Glomerular endothelial cell (primary cell): ENCODE measurements around the gene RNF41. TPM values are rescaled to one million over a fixed set of nuclear protein-coding genes. Genes with fewer than 3 reads are reported as not detected.

Experiments used
- DNase-seq: peaks from one replicate; pipeline ENCODE4 v3.0.0-alpha.2; 2011; ENCODE audit warnings: low read depth, low spot score; ENCODE audit errors: extremely low read depth
- total RNA-seq: library from RNA; depleted of rRNA; stranded (reverse); fragments of >200 nt; gene quantifications from 2 replicates; pipeline ENCODE4 v1.2.3, GENCODE V29; 2015

RNF41 gene
- total RNA-seq, 1 donor from 2014 or later, result 41.5 TPM

DNA sequence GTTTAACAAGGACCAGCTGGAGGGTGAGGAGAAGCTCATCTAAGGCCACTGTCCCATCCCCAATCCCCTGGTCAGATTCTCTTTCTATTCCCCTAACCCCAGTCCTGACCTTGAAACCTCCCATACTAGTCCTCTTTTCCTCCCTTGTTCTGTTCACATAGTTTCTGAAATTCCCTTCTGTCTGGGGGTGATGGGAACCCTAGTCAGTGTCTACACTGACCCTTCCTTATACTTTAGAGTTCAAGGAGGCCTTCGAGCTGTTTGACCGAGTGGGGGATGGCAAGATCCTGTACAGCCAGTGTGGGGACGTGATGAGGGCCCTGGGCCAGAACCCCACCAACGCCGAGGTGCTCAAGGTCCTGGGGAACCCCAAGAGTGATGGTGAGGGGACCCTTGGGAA is 66.9 kb downstream of the RNF41 start:
- no peak for DNase-seq

DNA sequence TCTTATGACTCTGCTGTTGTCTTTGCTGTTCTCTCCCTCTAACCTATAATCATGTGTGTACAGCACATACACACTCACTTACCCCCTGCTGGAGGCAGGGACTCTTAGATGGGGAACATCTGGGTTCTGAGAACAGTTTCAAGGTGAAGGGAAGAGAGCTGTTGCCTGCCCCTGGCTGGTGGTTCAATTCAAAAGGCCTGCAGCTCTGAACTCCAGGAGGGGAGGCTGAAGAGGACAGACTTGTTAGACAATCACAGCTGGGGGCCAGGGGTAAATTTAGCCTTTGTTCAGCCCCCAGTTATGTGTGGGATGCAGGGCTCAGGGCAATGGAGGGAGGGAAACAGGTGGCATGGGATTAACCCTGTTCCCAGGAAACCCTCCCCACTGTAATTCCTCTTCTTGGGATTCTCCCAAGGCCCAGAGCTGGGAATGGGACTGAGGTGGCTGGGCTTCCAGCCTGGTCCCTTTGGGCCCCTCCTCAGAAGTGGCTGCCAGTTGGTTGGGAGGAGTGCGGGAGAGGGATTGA is 67.4 kb downstream of the RNF41 start:
- DNase-seq, result no peak

DNA sequence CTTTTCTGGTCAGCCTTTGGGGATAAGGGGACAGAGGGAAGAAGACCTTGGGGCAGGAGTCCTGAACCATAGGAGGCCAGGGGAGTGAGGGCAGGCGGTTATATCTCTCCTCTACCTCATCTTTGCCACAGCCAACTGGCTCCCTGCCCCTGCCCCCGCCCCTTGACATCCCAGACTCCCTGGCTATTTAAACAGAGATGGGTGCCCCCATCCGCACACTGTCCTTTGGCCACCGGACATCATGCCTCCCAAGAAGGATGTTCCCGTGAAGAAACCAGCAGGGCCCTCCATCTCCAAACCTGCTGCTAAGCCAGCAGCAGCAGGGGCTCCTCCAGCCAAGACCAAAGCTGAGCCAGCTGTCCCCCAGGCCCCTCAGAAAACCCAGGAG is 68.0 kb downstream of the RNF41 start:
- DNase-seq, result no peak

DNA sequence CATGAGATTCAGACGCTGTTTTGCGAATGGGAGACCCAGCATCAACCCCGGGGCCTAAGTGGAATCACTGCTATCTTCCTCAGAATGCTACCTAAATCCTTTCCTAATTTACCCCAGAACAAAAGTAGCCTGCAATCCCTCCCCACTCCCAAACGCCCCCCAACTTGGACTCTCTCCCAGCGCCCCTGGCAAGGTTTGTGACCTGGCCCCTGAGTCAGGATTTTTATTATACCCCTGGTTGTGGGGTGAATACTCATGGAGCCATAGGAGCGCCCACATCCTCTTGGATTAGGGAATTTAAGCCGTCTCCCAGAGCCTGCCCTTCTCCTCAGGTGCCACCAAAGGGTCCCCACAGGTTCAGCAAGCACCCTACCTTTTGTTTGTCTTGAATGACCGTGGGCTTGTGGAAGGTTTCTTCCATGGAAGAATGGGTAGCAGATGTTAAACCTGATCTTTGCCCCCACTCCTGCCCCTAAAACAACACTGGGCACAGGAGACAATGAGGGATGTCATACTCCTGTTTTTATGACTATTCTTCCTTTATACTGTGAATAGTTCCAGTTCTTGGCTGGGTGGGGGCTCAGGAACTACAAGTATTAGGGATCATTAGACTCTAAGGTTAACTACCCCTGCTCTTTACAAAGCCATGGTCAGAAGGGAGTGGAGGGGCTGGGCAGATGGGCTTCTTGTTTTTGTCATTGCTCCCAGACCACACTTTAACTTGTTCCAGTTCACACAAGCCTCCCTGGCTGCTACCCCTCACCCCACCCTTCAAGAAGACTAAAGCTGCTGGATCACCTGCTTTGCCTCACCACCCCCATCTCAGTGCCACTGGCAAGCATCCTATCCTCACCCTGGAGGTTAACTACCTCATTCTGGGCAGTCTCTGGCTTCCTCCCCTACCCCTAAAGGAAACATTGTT is 68.7 kb downstream of the RNF41 start:
- no peak for DNase-seq

Other genes starting within 250 kb of the RNF41 start
- gene RAB5B, start 247.8 kb downstream of the RNF41 start, total RNA-seq, result 76.2 and 88.7 TPM in 2 replicates
- gene SUOX, start 224.6 kb downstream of the RNF41 start, total RNA-seq, result 13.3 and 14.3 TPM in 2 replicates
- 1.8 and 4.9 TPM in 2 replicates for gene IKZF4, start 200.9 kb downstream of the RNF41 start, total RNA-seq
- 956 and 971 TPM in 2 replicates for gene RPS26, start 180.0 kb downstream of the RNF41 start, total RNA-seq
- gene ERBB3, start 141.8 kb downstream of the RNF41 start, total RNA-seq, result 0.53 TPM in 1 of 2 replicates, not detected in the other
- 113 and 125 TPM in 2 replicates for gene PA2G4, start 117.4 kb downstream of the RNF41 start, total RNA-seq
- gene RPL41, start 105.3 kb downstream of the RNF41 start, total RNA-seq, result 1,895 and 2,713 TPM in 2 replicates
- 3.0 and 4.1 TPM in 2 replicates for gene ZC3H10, start 103.7 kb downstream of the RNF41 start, total RNA-seq
- gene ESYT1, start 93.7 kb downstream of the RNF41 start, total RNA-seq, result 269 and 275 TPM in 2 replicates
- gene MYL6B, start 69.3 kb downstream of the RNF41 start, total RNA-seq, result 103 and 104 TPM in 2 replicates
- 2,948 and 3,870 TPM in 2 replicates for gene MYL6, start 63.6 kb downstream of the RNF41 start, total RNA-seq
- 51.1 and 78.9 TPM in 2 replicates for gene SMARCC2, start 32.4 kb downstream of the RNF41 start, total RNA-seq
- 26.7 and 33.5 TPM in 2 replicates for gene NABP2, start 2.4 kb upstream of the RNF41 start, total RNA-seq
- not detected in 2 replicates for gene SLC39A5, start 8.1 kb upstream of the RNF41 start, total RNA-seq
- 34.4 and 55.6 TPM in 2 replicates for gene ANKRD52, start 36.5 kb upstream of the RNF41 start, total RNA-seq
- 9.2 and 15.9 TPM in 2 replicates for gene COQ10A, start 45.0 kb upstream of the RNF41 start, total RNA-seq
- 146 and 156 TPM in 2 replicates for gene CS, start 78.4 kb upstream of the RNF41 start, total RNA-seq
- 112 and 135 TPM in 2 replicates for gene CNPY2, start 94.1 kb upstream of the RNF41 start, total RNA-seq
- gene PAN2, start 112.1 kb upstream of the RNF41 start, total RNA-seq, result 15.6 and 18.4 TPM in 2 replicates
- gene IL23A, start 117.0 kb upstream of the RNF41 start, total RNA-seq, result 3.0 TPM in 1 of 2 replicates, not detected in the other
- 76.0 and 104 TPM in 2 replicates for gene STAT2, start 138.2 kb upstream of the RNF41 start, total RNA-seq
- not detected in 2 replicates for gene APOF, start 140.9 kb upstream of the RNF41 start, total RNA-seq
- 7.4 and 13.9 TPM in 2 replicates for gene TIMELESS, start 227.5 kb upstream of the RNF41 start, total RNA-seq
- 0.15 TPM in 1 of 2 replicates, not detected in the other for gene MIP, start 232.7 kb upstream of the RNF41 start, total RNA-seq
- gene SPRYD4, start 246.7 kb upstream of the RNF41 start, total RNA-seq, result 1.7 TPM in 2 replicates